Measurements from ENCODE around the gene KLHL33.
"Not testable (repeated sequence)": the region's sequence is repeated elsewhere in the genome, so short reads cannot be mapped to it uniquely, and the experiment has no call there.

The KLHL33 gene

GRCh38 chr14:20435582-20436362, at the start of gene KLHL33:
TSS of gene KLHL33 (minus strand) at chr14:20436166. CDS start at chr14:20435811, 355 bp downstream.
- DNase-seq = no peak

- DNase-seq = no peak
Measured at GRCh38 chr14:20482382-20482781, 46.4 kb upstream of the KLHL33 start.

- DNase-seq = no peak
Measured at GRCh38 chr14:20478894-20479293, 42.9 kb upstream of the KLHL33 start.

GRCh38 chr14:20477211-20477876, 41.4 kb upstream of the KLHL33 start:
- DNase-seq = no peak

- no peak for DNase-seq
Measured at GRCh38 chr14:20476776-20477175, 40.8 kb upstream of the KLHL33 start.

- DNase-seq = no peak
Measured at GRCh38 chr14:20472536-20473169, 36.7 kb upstream of the KLHL33 start.

GRCh38 chr14:20470603-20470901, 34.6 kb upstream of the KLHL33 start:
- DNase-seq = no peak

GRCh38 chr14:20469890-20470602, 34.1 kb upstream of the KLHL33 start:
- DNase-seq = peak; percentile 45

- peak; percentile 67 for DNase-seq
Measured at GRCh38 chr14:20469242-20469889, 33.4 kb upstream of the KLHL33 start, which contains the start of gene PNP. TSS of gene PNP (plus strand) at chr14:20469406. CDS start at chr14:20469525, 119 bp downstream.

- DNase-seq = no peak
Measured at GRCh38 chr14:20468764-20469241, 32.8 kb upstream of the KLHL33 start.

GRCh38 chr14:20461225-20462141, 25.5 kb upstream of the KLHL33 start, which contains the start of gene PIP4P1:
TSS of gene PIP4P1 (minus strand) at chr14:20461434. CDS start at chr14:20461325, 109 bp downstream.
- DNase-seq = peak; percentile 100

GRCh38 chr14:20460458-20461224, 24.7 kb upstream of the KLHL33 start:
- DNase-seq = no peak

- DNase-seq = no peak
Measured at GRCh38 chr14:20458031-20458789, 22.2 kb upstream of the KLHL33 start.

GRCh38 chr14:20456971-20457370, 21.0 kb upstream of the KLHL33 start:
- no peak for DNase-seq

- no peak for DNase-seq
Measured at GRCh38 chr14:20455355-20456300, 19.7 kb upstream of the KLHL33 start.

- peak; percentile 96 for DNase-seq
Measured at GRCh38 chr14:20454516-20455354, 18.8 kb upstream of the KLHL33 start, which contains the start of the genes APEX1 and OSGEP. TSS of gene APEX1 (plus strand) at chr14:20455226. CDS start at chr14:20455646, 420 bp downstream. TSS of gene OSGEP (minus strand) at chr14:20454812. CDS start at chr14:20454683, 129 bp downstream.

GRCh38 chr14:20452831-20453230, 16.9 kb upstream of the KLHL33 start:
- not testable (repeated sequence) for DNase-seq
